ENCODE measurements around the gene ATP5F1D.

Gene ATP5F1D

GRCh38 chr19:1284293-1284978 lies 42.9 kb downstream of the ATP5F1D start:
- peak overlapping the region; percentile 32 for H3K27ac ChIP-seq
- CTCF ChIA-PET, result interaction anchor here (0.6 to 0.8 kb wide), 3 partner anchors 19 to 136 kb away, joined by 3 to 5 read pairs (median 3); no protein-coding TSS in a partner anchor
- DNase-seq (ENCODE audit: low spot score), result no peak
- no peak for TF ChIP-seq CTCF (conservative IDR thresholded peaks at IDR 0.05; ENCODE audit: low read depth)
- POLR2A ChIA-PET (ENCODE audit: low non-redundant PET), result no interaction called here

- DNase-seq (ENCODE audit: low spot score), result no peak
- POLR2A ChIA-PET (ENCODE audit: low non-redundant PET), result no interaction called here
- CTCF ChIA-PET, result interaction anchor here (0.6 to 0.8 kb wide), 2 partner anchors 18 to 50 kb away, joined by 3 to 5 read pairs; no protein-coding TSS in a partner anchor
- no peak for TF ChIP-seq CTCF (conservative IDR thresholded peaks at IDR 0.05; ENCODE audit: low read depth)
- H3K27ac ChIP-seq, result peak overlapping the region; percentile 32
Measured at GRCh38 chr19:1284979-1285736, 43.6 kb downstream of the ATP5F1D start.

DNA sequence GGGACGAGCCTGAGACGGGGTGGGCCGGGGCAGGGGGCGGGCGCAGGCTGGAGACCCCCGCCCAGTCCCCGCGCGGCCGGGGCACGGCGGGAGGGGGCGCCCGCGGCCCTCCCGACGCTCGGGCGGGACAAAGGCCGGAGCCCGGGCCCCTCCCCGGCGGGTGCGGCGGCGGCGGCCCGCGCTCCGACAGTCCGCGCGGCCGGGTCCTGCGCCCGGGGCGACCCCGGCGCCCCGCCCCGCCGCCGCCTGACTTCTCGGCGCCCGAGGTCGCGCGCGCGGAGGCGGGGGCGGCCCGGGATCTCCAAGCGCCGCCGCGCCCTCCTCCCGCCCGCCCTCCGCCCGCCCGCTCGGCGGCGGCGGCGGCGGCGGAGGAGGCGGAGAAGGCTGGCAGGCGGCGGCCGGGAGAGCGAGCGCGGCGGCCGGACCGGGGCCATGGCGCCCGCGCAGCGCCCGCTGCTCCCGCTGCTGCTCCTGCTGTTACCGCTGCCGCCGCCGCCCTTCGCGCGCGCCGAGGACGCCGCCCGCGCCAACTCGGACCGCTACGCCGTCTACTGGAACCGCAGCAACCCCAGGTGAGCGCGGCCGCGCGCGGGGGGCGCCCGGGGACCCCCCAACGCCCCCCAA lies 44.3 kb downstream of the ATP5F1D start, which contains the start of gene EFNA2:
EFNA2 (plus strand) TSS at position 137 of the 624 bp plus-strand sequence; CDS start at position 433, 296 bp downstream.
- ChIA-PET CTCF (interaction anchor here (0.6 kb wide), 1 partner anchor 403 kb away, joined by 3 read pairs; no protein-coding TSS in a partner anchor), POLR2A (ENCODE audit: low non-redundant PET) (no interaction called here)
- H3K27ac ChIP-seq, result peak within 1 kb of the TSS; percentile 32
- no peak for DNase-seq (ENCODE audit: low spot score)
- no peak for TF ChIP-seq CTCF (conservative IDR thresholded peaks at IDR 0.05; ENCODE audit: low read depth)

DNA sequence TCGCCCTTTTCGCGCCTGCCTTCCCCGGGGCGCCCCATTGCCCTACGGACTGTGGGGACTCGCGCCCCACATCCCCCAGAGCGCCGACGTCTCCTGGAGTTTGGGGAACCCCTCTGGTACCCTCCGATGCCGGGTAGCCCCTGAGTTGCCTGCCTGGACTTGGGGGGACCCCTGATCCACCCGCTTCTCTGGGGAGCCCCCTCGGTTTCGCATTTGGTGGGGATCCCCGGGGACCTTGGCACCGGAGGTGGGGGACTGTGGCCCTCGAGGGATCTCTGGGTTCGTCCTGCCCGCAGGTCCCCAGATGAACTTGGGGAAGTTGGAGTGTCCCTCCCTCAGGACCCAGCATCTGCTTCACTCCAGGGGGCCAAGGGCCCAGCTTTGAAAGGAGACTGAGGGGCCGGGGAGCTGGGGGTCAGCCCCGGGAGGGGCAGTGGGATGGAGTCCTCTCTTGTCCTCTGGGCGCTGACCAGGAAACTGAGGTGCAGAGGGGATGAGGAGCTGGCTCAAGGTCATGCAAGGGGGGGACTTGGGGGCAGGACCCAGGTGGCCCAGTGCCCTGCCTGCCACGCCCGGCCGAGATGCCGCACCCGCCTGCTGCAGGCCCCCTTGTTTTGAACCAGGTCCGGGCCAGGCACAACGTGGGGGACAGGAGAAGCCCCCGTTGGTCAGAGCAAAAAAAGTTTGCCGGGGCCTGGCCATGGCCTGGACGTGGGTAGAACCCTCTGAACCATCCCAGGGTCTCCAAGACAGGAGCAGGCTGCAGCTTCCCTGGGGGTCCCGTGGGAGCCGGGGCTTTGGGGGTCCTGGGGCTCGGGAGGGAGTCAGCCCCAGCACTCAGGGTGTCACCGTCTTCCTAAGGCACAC lies 45.2 kb downstream of the ATP5F1D start:
- ChIA-PET CTCF (interaction anchor here (0.5 to 0.6 kb wide), 2 partner anchors 28 to 404 kb away, joined by 3 to 6 read pairs; no protein-coding TSS in a partner anchor), POLR2A (ENCODE audit: low non-redundant PET) (no interaction called here)
- DNase-seq (ENCODE audit: low spot score), result no peak
- TF ChIP-seq CTCF (conservative IDR thresholded peaks at IDR 0.05; ENCODE audit: low read depth), result no peak
- no peak overlapping the region for H3K27ac ChIP-seq

GRCh38 chr19:1287354-1288225 lies 46.0 kb downstream of the ATP5F1D start:
- ChIA-PET CTCF (interaction anchor here (0.5 to 0.7 kb wide), 2 partner anchors 27 to 223 kb away, joined by 5 to 6 read pairs; no protein-coding TSS in a partner anchor), POLR2A (ENCODE audit: low non-redundant PET) (no interaction called here)
- DNase-seq (ENCODE audit: low spot score), result no peak
- no peak overlapping the region for H3K27ac ChIP-seq
- no peak for TF ChIP-seq CTCF (conservative IDR thresholded peaks at IDR 0.05; ENCODE audit: low read depth)

All from RWPE1 (cell line).